DOHH2 (cell line): ENCODE results near the gene ITSN2.
"Not testable (repeated sequence)": the region's sequence is repeated elsewhere in the genome, so short reads cannot be mapped to it uniquely, and the experiment has no call there.

ENCODE experiments used
- H3F3A ChIP-seq: fragments of 200-600 bp; sonication (generic), shearing (Covaris generic); 2 replicates; pipeline ENCODE4 v1.6.0; 2016; ENCODE audit warnings: antibody characterized with exemption, mild to moderate bottlenecking; ENCODE audit not compliant: control insufficient read depth, insufficient read depth
- H3K27ac ChIP-seq: fragments of 200-600 bp; sonication (generic); 2 replicates; pipeline ENCODE4 v1.5.1; 2014; ENCODE audit warnings: low read depth, mild to moderate bottlenecking, low read length, moderate library complexity
- H3K27me3 ChIP-seq: fragments of 200-600 bp; sonication (generic); 2 replicates; pipeline ENCODE4 v1.6.1; 2014; ENCODE audit warnings: mild to moderate bottlenecking, low read length, mixed read lengths; ENCODE audit not compliant: control insufficient read depth
- H3K36me3 ChIP-seq: fragments of 200-600 bp; sonication (generic); 2 replicates; pipeline ENCODE4 v1.6.1; 2014; ENCODE audit warnings: mild to moderate bottlenecking, low read length, moderate library complexity, mixed read lengths; ENCODE audit not compliant: control insufficient read depth
- H3K4me1 ChIP-seq: fragments of 200-600 bp; sonication (generic); 2 replicates; pipeline ENCODE4 v1.6.1; 2014; ENCODE audit warnings: mild to moderate bottlenecking, low read length, mixed read lengths; ENCODE audit not compliant: control insufficient read depth
- H3K4me2 ChIP-seq: fragments of 200-600 bp; sonication (generic); 2 replicates; pipeline ENCODE4 v1.6.0; 2014; ENCODE audit warnings: mild to moderate bottlenecking, low read length, moderate library complexity
- H3K4me3 ChIP-seq: fragments of 200-600 bp; sonication (generic); 2 replicates; pipeline ENCODE4 v1.5.1; 2014; ENCODE audit warnings: mild to moderate bottlenecking, low read length, mixed read lengths
- H3K79me2 ChIP-seq: fragments of 200-600 bp; sonication (generic); 2 replicates; pipeline ENCODE4 v1.6.1; 2014; ENCODE audit warnings: mild to moderate bottlenecking, low read length, mixed read lengths; ENCODE audit not compliant: control insufficient read depth
- H3K9me2 ChIP-seq: fragments of 200-600 bp; sonication (generic); replicated peaks from 2 replicates; pipeline ENCODE4 v1.6.1; 2014; ENCODE audit warnings: mild to moderate bottlenecking, low read length, mixed read lengths; ENCODE audit not compliant: control insufficient read depth
- H3K9me3 ChIP-seq: fragments of 200-600 bp; sonication (generic); 2 replicates; pipeline ENCODE4 v1.6.1; 2014; ENCODE audit warnings: antibody characterized with exemption, low read length, mixed read lengths; ENCODE audit not compliant: control insufficient read depth, insufficient read depth
- H4K20me1 ChIP-seq: fragments of 200-600 bp; sonication (generic); 2 replicates; pipeline ENCODE4 v1.6.0; 2014; ENCODE audit warnings: low read depth, mild to moderate bottlenecking, antibody characterized with exemption, low read length, moderate library complexity; ENCODE audit not compliant: control insufficient read depth, insufficient read depth
- EZH2phosphoT487 ChIP-seq: fragments of 200-600 bp; sonication (generic); IDR thresholded peaks from 2 replicates; pipeline ENCODE4 v1.6.1; 2017; ENCODE audit warnings: borderline replicate concordance, mild to moderate bottlenecking, antibody characterized with exemption, low read length, moderate library complexity, mixed read lengths
- TF ChIP-seq, protein P1 (sequence below): fragments of 200-600 bp; sonication (generic); IDR thresholded peaks from one replicate; pipeline ENCODE4 v1.5.1; 2014; ENCODE audit warnings: antibody characterized with exemption, mild to moderate bottlenecking, low read depth, low read length; ENCODE audit not compliant: poor library complexity, severe bottlenecking

The ITSN2 gene

DNA sequence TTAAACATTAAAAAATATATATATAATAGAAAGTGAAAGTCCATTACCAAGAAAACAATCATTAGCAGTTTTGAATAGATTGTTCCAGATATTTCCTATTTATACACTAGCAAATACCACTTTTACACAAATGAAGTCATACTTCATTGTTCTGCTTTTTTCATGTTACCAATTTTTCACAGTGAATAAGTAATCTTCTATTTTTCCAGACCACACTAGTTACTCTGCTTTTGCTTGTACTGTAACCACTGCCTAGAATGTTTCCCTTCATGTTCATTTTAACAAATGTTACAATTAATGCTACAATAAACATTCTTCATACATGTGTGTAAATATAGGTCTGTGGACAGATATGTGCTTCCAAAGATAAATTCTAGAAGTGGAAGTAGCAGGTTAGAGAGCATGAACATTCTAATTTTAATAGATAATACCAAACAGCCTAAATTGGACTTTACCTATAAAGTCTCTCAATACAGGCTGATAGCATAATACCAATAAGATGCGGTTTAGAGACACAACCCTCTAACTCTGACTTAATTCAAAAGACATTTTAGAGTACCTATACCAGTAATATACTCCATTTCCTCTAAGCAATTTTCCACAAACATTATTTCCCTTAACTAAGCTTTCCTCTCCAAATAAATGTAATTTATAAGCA is 17.0 kb downstream of the ITSN2 start:
- peak overlapping the region; percentile 69 for H3K27ac ChIP-seq
- H3K27me3 ChIP-seq = no peaks in the 10 kb centered on the region
- TF ChIP-seq, protein P1, sequence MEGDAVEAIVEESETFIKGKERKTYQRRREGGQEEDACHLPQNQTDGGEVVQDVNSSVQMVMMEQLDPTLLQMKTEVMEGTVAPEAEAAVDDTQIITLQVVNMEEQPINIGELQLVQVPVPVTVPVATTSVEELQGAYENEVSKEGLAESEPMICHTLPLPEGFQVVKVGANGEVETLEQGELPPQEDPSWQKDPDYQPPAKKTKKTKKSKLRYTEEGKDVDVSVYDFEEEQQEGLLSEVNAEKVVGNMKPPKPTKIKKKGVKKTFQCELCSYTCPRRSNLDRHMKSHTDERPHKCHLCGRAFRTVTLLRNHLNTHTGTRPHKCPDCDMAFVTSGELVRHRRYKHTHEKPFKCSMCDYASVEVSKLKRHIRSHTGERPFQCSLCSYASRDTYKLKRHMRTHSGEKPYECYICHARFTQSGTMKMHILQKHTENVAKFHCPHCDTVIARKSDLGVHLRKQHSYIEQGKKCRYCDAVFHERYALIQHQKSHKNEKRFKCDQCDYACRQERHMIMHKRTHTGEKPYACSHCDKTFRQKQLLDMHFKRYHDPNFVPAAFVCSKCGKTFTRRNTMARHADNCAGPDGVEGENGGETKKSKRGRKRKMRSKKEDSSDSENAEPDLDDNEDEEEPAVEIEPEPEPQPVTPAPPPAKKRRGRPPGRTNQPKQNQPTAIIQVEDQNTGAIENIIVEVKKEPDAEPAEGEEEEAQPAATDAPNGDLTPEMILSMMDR = no peak
- TF ChIP-seq EZH2phosphoT487 = no peak
- H3F3A ChIP-seq = peaks cover 29% of the 10 kb centered on the region
- H3K9me3 ChIP-seq = no peaks in the 10 kb centered on the region
- no peaks in the 10 kb centered on the region for H3K9me2 ChIP-seq
- 0 out of 2 replicates have a peak, but pooled peaks cover 3% of the 10 kb centered on the region for H4K20me1 ChIP-seq
- H3K4me2 ChIP-seq = peak overlapping the region; percentile 73
- peak overlapping the region; percentile 62 for H3K4me3 ChIP-seq
- H3K36me3 ChIP-seq = no peaks in the 10 kb centered on the region; the same call in 1 of the 2 replicates
- peaks cover 69% of the 10 kb centered on the region for H3K4me1 ChIP-seq
- H3K79me2 ChIP-seq = peaks cover 100% of the 10 kb centered on the region

DNA sequence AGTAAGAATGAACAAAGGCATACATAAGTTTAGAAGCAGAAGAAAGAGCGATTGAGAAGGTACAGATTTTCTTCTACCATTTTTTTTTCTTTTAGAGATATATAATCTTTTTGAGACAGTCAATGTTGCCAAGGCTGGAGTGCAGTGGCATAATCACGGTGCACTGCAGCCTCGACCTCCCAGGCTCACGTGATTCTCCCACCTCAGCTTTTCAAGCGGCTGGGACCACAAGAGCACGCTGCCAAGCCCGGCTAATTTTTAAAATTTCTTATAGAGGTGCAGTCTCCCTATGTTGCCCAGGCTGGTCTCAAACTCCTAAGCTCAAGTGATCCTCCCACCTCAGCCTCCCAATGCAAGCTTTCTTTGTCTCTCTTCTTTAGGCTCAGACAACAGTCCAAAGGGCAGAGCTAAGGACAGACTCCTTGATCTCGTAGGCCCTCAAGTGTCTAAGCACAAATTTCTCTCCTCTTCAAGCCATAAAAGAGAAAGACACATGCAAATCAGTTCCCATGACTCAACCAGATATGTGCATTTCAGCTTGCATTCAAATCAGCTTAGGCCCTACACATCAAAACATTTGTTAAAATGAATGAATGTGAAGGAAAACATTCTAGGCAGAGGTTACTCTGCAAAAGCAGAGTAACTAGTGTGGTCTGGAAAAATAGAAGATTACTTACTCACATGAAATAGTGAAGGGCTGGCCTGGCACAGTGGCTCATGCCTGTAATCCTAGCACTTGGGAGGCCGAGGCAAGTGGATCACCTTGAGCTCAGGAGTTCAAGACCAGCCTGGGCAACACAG is 18.0 kb downstream of the ITSN2 start:
- Histone ChIP-seq H3K4me1 (peaks cover 78% of the 10 kb centered on the region), H3K9me3 (no peaks in the 10 kb centered on the region), H3K27ac (peak overlapping the region; percentile 69), H3K4me2 (peak overlapping the region; percentile 73), H3K36me3 (no peaks in the 10 kb centered on the region; the same call in 1 of the 2 replicates), H3K4me3 (peak overlapping the region; percentile 40), H3K9me2 (no peaks in the 10 kb centered on the region), H3F3A (peaks cover 29% of the 10 kb centered on the region), H4K20me1 (0 out of 2 replicates have a peak, but pooled peaks cover 3% of the 10 kb centered on the region), H3K27me3 (no peaks in the 10 kb centered on the region), H3K79me2 (peaks cover 99% of the 10 kb centered on the region)
- TF ChIP-seq, protein P1 = no peak
- TF ChIP-seq EZH2phosphoT487 = no peak

DNA sequence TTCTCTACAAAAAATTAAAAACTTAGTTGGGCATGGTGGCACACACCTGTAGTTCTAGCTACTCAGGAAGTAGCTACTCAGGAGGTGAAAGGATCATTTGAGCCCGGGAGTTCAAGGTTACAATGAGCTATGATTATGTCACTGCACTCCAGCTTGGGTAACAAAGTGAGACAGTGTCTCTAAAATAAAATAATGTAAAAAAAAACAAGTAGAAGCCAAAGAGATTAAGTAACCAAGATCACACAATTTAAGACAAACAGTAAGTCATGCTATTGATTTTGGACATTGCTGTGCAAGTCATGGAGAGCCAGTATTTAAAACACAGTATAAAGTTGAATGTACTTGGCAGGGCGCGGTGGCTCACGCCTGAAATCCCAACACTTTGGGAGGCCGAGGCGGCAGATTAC is 20.5 kb downstream of the ITSN2 start:
- Histone ChIP-seq H3K79me2 (peaks cover 91% of the 10 kb centered on the region), H3F3A (peaks cover 18% of the 10 kb centered on the region; the same call in 1 of the 2 replicates), H3K9me2 (no peaks in the 10 kb centered on the region), H3K4me2 (peak overlapping the region; percentile 57), H3K9me3 (no peaks in the 10 kb centered on the region), H3K4me1 (peaks cover 87% of the 10 kb centered on the region), H3K27me3 (no peaks in the 10 kb centered on the region), H3K4me3 (peak overlapping the region; percentile 29), H3K27ac (peak overlapping the region; percentile 51), H4K20me1 (no peaks in the 10 kb centered on the region), H3K36me3 (no peaks in the 10 kb centered on the region; the same call in 1 of the 2 replicates)
- no peak for TF ChIP-seq EZH2phosphoT487
- TF ChIP-seq, protein P1 = no peak

DNA sequence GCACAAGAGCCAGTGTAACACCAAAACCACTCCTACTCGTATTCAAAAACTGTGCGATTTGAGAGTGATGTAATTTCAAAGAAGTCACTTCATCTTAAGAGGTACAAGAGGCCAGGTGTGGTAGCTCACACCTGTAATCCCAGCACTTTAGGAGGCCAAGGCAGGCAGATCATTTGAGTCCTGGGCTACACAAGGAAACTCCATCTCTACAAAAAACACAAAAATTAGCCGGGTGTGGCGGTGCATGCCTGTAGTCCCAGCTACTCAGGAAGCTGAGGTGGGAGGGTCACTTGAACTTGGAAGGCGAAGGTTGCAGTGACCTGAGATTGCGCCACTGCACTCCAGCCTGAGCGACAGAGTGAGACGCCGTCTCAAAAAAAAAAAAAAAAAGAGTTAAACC is 21.2 kb downstream of the ITSN2 start:
- peak overlapping the region; percentile 51 for H3K27ac ChIP-seq
- H3K4me2 ChIP-seq = peak overlapping the region; percentile 57
- H3F3A ChIP-seq = peaks cover 18% of the 10 kb centered on the region; the same call in 1 of the 2 replicates
- not testable (repeated sequence) for H3K9me2 ChIP-seq, H3K9me3 ChIP-seq, H3K36me3 ChIP-seq, H4K20me1 ChIP-seq, H3K27me3 ChIP-seq
- peaks cover 89% of the 10 kb centered on the region for H3K79me2 ChIP-seq
- peaks cover 86% of the 10 kb centered on the region for H3K4me1 ChIP-seq
- H3K4me3 ChIP-seq = peak overlapping the region; percentile 29
